GM06990 (cell line): ENCODE measurements around the gene PELI2.

ENCODE experiments used
- DNase-seq: peaks from one replicate; pipeline ENCODE4 v3.0.0-alpha.2; 2011; ENCODE audit not compliant: insufficient read length; ENCODE audit errors: extremely low read depth
- H3K27me3 ChIP-seq: replicated peaks from 2 replicates; pipeline ENCODE4 v1.6.0; 2011; ENCODE audit warnings: low read length; ENCODE audit not compliant: control insufficient read depth, insufficient read depth
- H3K36me3 ChIP-seq: 2 replicates; pipeline ENCODE4 v1.5.1; 2011; ENCODE audit warnings: low read length; ENCODE audit not compliant: control insufficient read depth, insufficient read depth
- H3K4me3 ChIP-seq: replicated peaks from 2 replicates; pipeline ENCODE4 v1.5.1; 2011; ENCODE audit warnings: low read depth, mild to moderate bottlenecking, control low read depth, low read length
- CTCF ChIP-seq: IDR thresholded peaks from 2 replicates; pipeline ENCODE4 v1.5.1; 2011; ENCODE audit warnings: low read length, control low read depth, mild to moderate bottlenecking, inconsistent platforms; ENCODE audit not compliant: insufficient read depth, poor library complexity, severe bottlenecking

PELI2 gene

GRCh38 chr14:56340932-56341331 lies 222.7 kb downstream of the PELI2 start:
- TF ChIP-seq CTCF: no peak
- Histone ChIP-seq H3K4me3 (no peak overlapping the region), H3K36me3 (no peaks in the 10 kb centered on the region), H3K27me3 (no peaks in the 10 kb centered on the region)
- DNase-seq: no peak

GRCh38 chr14:56341766-56342493 lies 223.7 kb downstream of the PELI2 start:
- DNase-seq: no peak
- no peak for TF ChIP-seq CTCF
- no peak overlapping the region for H3K4me3 ChIP-seq
- H3K27me3 ChIP-seq: no peaks in the 10 kb centered on the region
- no peaks in the 10 kb centered on the region for H3K36me3 ChIP-seq

- no peaks in the 10 kb centered on the region for H3K36me3 ChIP-seq
- H3K27me3 ChIP-seq: no peaks in the 10 kb centered on the region
- no peak overlapping the region for H3K4me3 ChIP-seq
- no peak for TF ChIP-seq CTCF
- DNase-seq: no peak
These were observed 224.3 kb downstream of the PELI2 start for GRCh38 chr14:56342494-56342942.

- DNase-seq: no peak
- H3K36me3 ChIP-seq: no peaks in the 10 kb centered on the region
- H3K27me3 ChIP-seq: no peaks in the 10 kb centered on the region; the same call in 1 of the 2 replicates
- TF ChIP-seq CTCF: no peak
- no peak overlapping the region for H3K4me3 ChIP-seq
These were observed 231.7 kb downstream of the PELI2 start for GRCh38 chr14:56349960-56350359.
